ENCODE data around the gene TUBA8.
"Not testable (repeated sequence)": the region's sequence is repeated elsewhere in the genome, so short reads cannot be mapped to it uniquely, and the experiment has no call there.

The TUBA8 gene

GRCh38 chr22:18106550-18107341 is 3.9 kb upstream of the TUBA8 start:
- not testable (repeated sequence) for H3K4me1 ChIP-seq (ENCODE audit: control insufficient read depth, insufficient read depth, low read length, poor library complexity, severe bottlenecking); H3K27ac ChIP-seq (ENCODE audit: low read depth, low read length, severe bottlenecking); H3K36me3 ChIP-seq (ENCODE audit: control insufficient read depth, insufficient read depth, low read length); H3K9me3 ChIP-seq (ENCODE audit: control insufficient read depth, low read length); H3K4me3 ChIP-seq (ENCODE audit: extremely low read depth, insufficient read depth, low read length, poor library complexity, severe bottlenecking)
- WGBS, 2 experiments (ENCODE audit: insufficient coverage in 2 of 2): 88 to 100% methylated on average over 4 of the region's 4 CpGs

GRCh38 chr22:18108187-18108586 is 2.4 kb upstream of the TUBA8 start:
- Histone ChIP-seq H3K4me1 (ENCODE audit: control insufficient read depth, insufficient read depth, low read length, poor library complexity, severe bottlenecking) (peaks cover 4% of the 10 kb centered on the region), H3K9me3 (ENCODE audit: control insufficient read depth, low read length) (no peaks in the 10 kb centered on the region), H3K27ac (ENCODE audit: low read depth, low read length, severe bottlenecking) (no peak overlapping the region), H3K36me3 (ENCODE audit: control insufficient read depth, insufficient read depth, low read length) (no peaks in the 10 kb centered on the region), H3K4me3 (ENCODE audit: extremely low read depth, insufficient read depth, low read length, poor library complexity, severe bottlenecking) (no peak overlapping the region)
- WGBS, 2 experiments (ENCODE audit: insufficient coverage in 2 of 2): no CpG with 5 or more reads among the region's 3 CpGs

GRCh38 chr22:18109410-18110193 is 1.0 kb upstream of the TUBA8 start:
- Histone ChIP-seq H3K27ac (ENCODE audit: low read depth, low read length, severe bottlenecking) (no peak overlapping the region), H3K4me1 (ENCODE audit: control insufficient read depth, insufficient read depth, low read length, poor library complexity, severe bottlenecking) (peaks cover 4% of the 10 kb centered on the region), H3K9me3 (ENCODE audit: control insufficient read depth, low read length) (no peaks in the 10 kb centered on the region), H3K4me3 (ENCODE audit: extremely low read depth, insufficient read depth, low read length, poor library complexity, severe bottlenecking) (no peak overlapping the region), H3K36me3 (ENCODE audit: control insufficient read depth, insufficient read depth, low read length) (no peaks in the 10 kb centered on the region)
- WGBS, 2 experiments (ENCODE audit: insufficient coverage in 2 of 2): 67 to 68% methylated on average over 9 to 14 of the region's 14 CpGs

GRCh38 chr22:18110954-18111758 is 547 bp downstream of the TUBA8 start:
- WGBS, 2 experiments (ENCODE audit: insufficient coverage in 2 of 2): 47 to 59% methylated on average over 32 to 35 of the region's 39 CpGs
- no peaks in the 10 kb centered on the region for H3K36me3 ChIP-seq (ENCODE audit: control insufficient read depth, insufficient read depth, low read length)
- H3K27ac ChIP-seq (ENCODE audit: low read depth, low read length, severe bottlenecking): no peak overlapping the region
- peaks cover 4% of the 10 kb centered on the region for H3K4me1 ChIP-seq (ENCODE audit: control insufficient read depth, insufficient read depth, low read length, poor library complexity, severe bottlenecking)
- H3K4me3 ChIP-seq (ENCODE audit: extremely low read depth, insufficient read depth, low read length, poor library complexity, severe bottlenecking): peak overlapping the region; percentile 33
- no peaks in the 10 kb centered on the region for H3K9me3 ChIP-seq (ENCODE audit: control insufficient read depth, low read length)

GRCh38 chr22:18111759-18112330 is 1.2 kb downstream of the TUBA8 start:
- Histone ChIP-seq H3K27ac (ENCODE audit: low read depth, low read length, severe bottlenecking) (no peak overlapping the region), H3K4me3 (ENCODE audit: extremely low read depth, insufficient read depth, low read length, poor library complexity, severe bottlenecking) (no peak overlapping the region), H3K36me3 (ENCODE audit: control insufficient read depth, insufficient read depth, low read length) (no peaks in the 10 kb centered on the region), H3K9me3 (ENCODE audit: control insufficient read depth, low read length) (no peaks in the 10 kb centered on the region), H3K4me1 (ENCODE audit: control insufficient read depth, insufficient read depth, low read length, poor library complexity, severe bottlenecking) (peaks cover 4% of the 10 kb centered on the region)
- WGBS, 2 experiments (ENCODE audit: insufficient coverage in 2 of 2): 81 to 97% methylated on average over 4 to 8 of the region's 12 CpGs

GRCh38 chr22:18112440-18112839 is 1.8 kb downstream of the TUBA8 start:
- H3K4me1 ChIP-seq (ENCODE audit: control insufficient read depth, insufficient read depth, low read length, poor library complexity, severe bottlenecking): peaks cover 4% of the 10 kb centered on the region
- WGBS, 2 experiments (ENCODE audit: insufficient coverage in 2 of 2): 90 to 92% methylated on average over 2 to 3 of the region's 6 CpGs
- no peak overlapping the region for H3K27ac ChIP-seq (ENCODE audit: low read depth, low read length, severe bottlenecking)
- no peaks in the 10 kb centered on the region for H3K36me3 ChIP-seq (ENCODE audit: control insufficient read depth, insufficient read depth, low read length)
- H3K9me3 ChIP-seq (ENCODE audit: control insufficient read depth, low read length): no peaks in the 10 kb centered on the region
- no peak overlapping the region for H3K4me3 ChIP-seq (ENCODE audit: extremely low read depth, insufficient read depth, low read length, poor library complexity, severe bottlenecking)

- Histone ChIP-seq H3K4me1 (ENCODE audit: control insufficient read depth, insufficient read depth, low read length, poor library complexity, severe bottlenecking) (peaks cover 4% of the 10 kb centered on the region), H3K36me3 (ENCODE audit: control insufficient read depth, insufficient read depth, low read length) (no peaks in the 10 kb centered on the region), H3K9me3 (ENCODE audit: control insufficient read depth, low read length) (no peaks in the 10 kb centered on the region), H3K4me3 (ENCODE audit: extremely low read depth, insufficient read depth, low read length, poor library complexity, severe bottlenecking) (no peak overlapping the region), H3K27ac (ENCODE audit: low read depth, low read length, severe bottlenecking) (no peak overlapping the region)
- 83 to 86% methylated on average over 7 to 11 of the region's 11 CpGs for WGBS, 2 experiments (ENCODE audit: insufficient coverage in 2 of 2)
These were observed 3.2 kb downstream of the TUBA8 start for GRCh38 chr22:18113680-18114394.

- Histone ChIP-seq H3K27ac (ENCODE audit: low read depth, low read length, severe bottlenecking) (no peak overlapping the region), H3K4me1 (ENCODE audit: control insufficient read depth, insufficient read depth, low read length, poor library complexity, severe bottlenecking) (peaks cover 4% of the 10 kb centered on the region), H3K4me3 (ENCODE audit: extremely low read depth, insufficient read depth, low read length, poor library complexity, severe bottlenecking) (no peak overlapping the region), H3K36me3 (ENCODE audit: control insufficient read depth, insufficient read depth, low read length) (no peaks in the 10 kb centered on the region), H3K9me3 (ENCODE audit: control insufficient read depth, low read length) (no peaks in the 10 kb centered on the region)
- WGBS, 2 experiments (ENCODE audit: insufficient coverage in 2 of 2): 92 to 93% methylated on average over 2 to 3 of the region's 4 CpGs
These were observed 3.9 kb downstream of the TUBA8 start for GRCh38 chr22:18114495-18114894.

GRCh38 chr22:18114976-18115652 is 4.5 kb downstream of the TUBA8 start:
- H3K27ac ChIP-seq (ENCODE audit: low read depth, low read length, severe bottlenecking): no peak overlapping the region
- no peaks in the 10 kb centered on the region for H3K9me3 ChIP-seq (ENCODE audit: control insufficient read depth, low read length)
- WGBS, 2 experiments (ENCODE audit: insufficient coverage in 2 of 2): 93 to 97% methylated on average over 15 of the region's 15 CpGs
- H3K4me1 ChIP-seq (ENCODE audit: control insufficient read depth, insufficient read depth, low read length, poor library complexity, severe bottlenecking): peaks cover 4% of the 10 kb centered on the region
- no peaks in the 10 kb centered on the region for H3K36me3 ChIP-seq (ENCODE audit: control insufficient read depth, insufficient read depth, low read length)
- no peak overlapping the region for H3K4me3 ChIP-seq (ENCODE audit: extremely low read depth, insufficient read depth, low read length, poor library complexity, severe bottlenecking)

Data from mesodermal cell (in vitro differentiated cells).